OCI-LY3 (cell line): Measurements from ENCODE around the gene ZNF79.

Experiments
- CTCF ChIP-seq: fragments of 200-600, 300-600 bp; sonication (generic); IDR thresholded peaks from 2 replicates; pipeline ENCODE4 v1.5.1; 2014; ENCODE audit warnings: antibody characterized with exemption, low read length, low read depth
- EZH2phosphoT487 ChIP-seq: fragments of 200-600 bp; shearing (Covaris generic); IDR thresholded peaks from 2 replicates; pipeline ENCODE4 v1.6.1; 2018; ENCODE audit warnings: antibody characterized with exemption, mixed run types, low read depth

GRCh38 chr9:127474592-127474991 is 50.4 kb downstream of the ZNF79 start:
- TF ChIP-seq CTCF (no peak), EZH2phosphoT487 (no peak)
